ENCODE results near the gene TMC3. TPM values are rescaled to one million over a fixed set of nuclear protein-coding genes. Genes with fewer than 3 reads are reported as not detected.
"Not testable (repeated sequence)": the region's sequence is repeated elsewhere in the genome, so short reads cannot be mapped to it uniquely, and the experiment has no call there.

The TMC3 gene
- total and polyA plus RNA-seq, 3 experiments from 2014 or later, result not detected

DNA sequence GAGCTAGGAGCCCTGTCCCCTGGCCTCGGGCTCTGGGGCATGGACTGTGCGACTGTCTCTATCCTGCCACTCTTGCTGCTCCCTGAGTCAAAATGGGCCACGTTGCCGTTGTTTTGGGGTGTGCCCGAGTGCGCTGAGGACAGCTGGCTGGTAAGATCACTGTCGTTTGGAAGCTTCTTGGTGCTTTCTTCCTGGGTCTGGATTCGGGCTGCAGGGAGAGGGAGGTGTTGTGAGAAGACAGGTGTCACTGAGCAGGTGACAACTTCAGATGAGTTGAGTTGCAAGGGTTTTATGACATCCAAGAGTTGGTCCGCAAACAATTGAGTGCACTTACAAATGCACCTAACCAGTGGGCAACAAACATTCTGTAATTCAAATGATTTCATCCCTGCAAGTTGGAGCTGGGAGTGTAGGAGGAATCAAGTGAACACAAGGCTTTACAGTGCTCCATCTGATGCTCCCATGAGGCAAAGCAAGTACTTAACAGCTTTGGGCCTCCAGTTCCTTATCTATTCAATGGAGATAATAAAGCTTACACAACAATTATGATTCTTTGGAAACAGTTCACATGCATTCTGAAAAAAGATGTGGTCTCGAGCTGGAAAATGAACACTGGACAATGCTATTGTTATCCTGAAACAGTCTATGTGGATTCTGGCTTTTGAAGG, 39.1 kb downstream of the TMC3 start:
- H3K4me3 Mint-ChIP-seq, result no peak overlapping the region
- peaks cover 0 to 5% (median 5%) of the 10 kb centered on the region in 3 donors for H3K4me1 Mint-ChIP-seq
- peak overlapping the region in 1 of 8 donors; percentile 35 for H3K27ac Mint-ChIP-seq
- Histone ChIP-seq H3K4me3 (ENCODE audit: low read length) (no peak overlapping the region), H3K36me3 (ENCODE audit: insufficient read depth, low read length) (no peaks in the 10 kb centered on the region), H3K4me1 (ENCODE audit: insufficient read depth, low read length) (peaks cover 9% of the 10 kb centered on the region), H3K27me3 (ENCODE audit: insufficient read depth, low read length, poor library complexity, severe bottlenecking) (no peaks in the 10 kb centered on the region), H3K9me3 (ENCODE audit: low read length) (no peaks in the 10 kb centered on the region), H3K27ac (ENCODE audit: low read depth, low read length) (no peak overlapping the region)
- CTCF ChIA-PET, result interaction anchor here (0.9 to 5.3 kb wide), 8 partner anchors 8 to 179 kb away, joined by 3 to 46 read pairs (median 12); partner anchors contain the start of gene STARD5
- no peaks in the 10 kb centered on the region for H3K27me3 Mint-ChIP-seq
- H3K36me3 Mint-ChIP-seq, result no peaks in the 10 kb centered on the region
- POLR2A ChIA-PET, result no interaction called here
- H3K9me3 Mint-ChIP-seq, result no peaks in the 10 kb centered on the region
- no peak for DNase-seq

DNA sequence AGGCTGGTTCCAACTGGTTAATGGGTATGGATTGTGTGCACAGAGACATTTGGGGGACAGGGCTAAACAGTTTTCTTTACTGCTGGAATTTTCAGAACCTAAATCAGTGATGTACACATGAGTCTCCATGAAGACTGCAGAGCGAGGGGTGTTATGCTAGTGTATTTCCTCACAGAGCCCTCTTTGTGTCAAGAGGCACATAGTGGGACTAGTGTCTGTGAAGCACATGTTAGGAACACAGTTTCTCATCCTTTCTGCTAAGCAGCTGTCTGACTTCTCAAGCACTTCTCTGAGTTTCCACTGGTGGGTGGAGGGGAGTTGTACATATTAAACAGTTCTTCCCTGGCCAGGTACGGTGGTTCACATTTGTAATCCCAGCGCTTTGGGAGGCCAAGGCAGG, 40.6 kb downstream of the TMC3 start:
- CTCF ChIA-PET, result interaction anchor here (1.2 to 3.0 kb wide), 3 partner anchors 50 to 68 kb away, joined by 3 to 15 read pairs (median 7); no protein-coding TSS in a partner anchor
- peaks cover 9% of the 10 kb centered on the region for H3K4me1 ChIP-seq (ENCODE audit: insufficient read depth, low read length)
- no peak for DNase-seq
- POLR2A ChIA-PET, result no interaction called here
- no peak overlapping the region for H3K27ac ChIP-seq (ENCODE audit: low read depth, low read length)
- H3K4me3 ChIP-seq (ENCODE audit: low read length), result no peak overlapping the region
- no peak overlapping the region for H3K4me3 Mint-ChIP-seq
- peak overlapping the region in 1 of 8 donors; percentile 47 for H3K27ac Mint-ChIP-seq
- no peaks in the 10 kb centered on the region for H3K27me3 ChIP-seq (ENCODE audit: insufficient read depth, low read length, poor library complexity, severe bottlenecking)
- no peaks in the 10 kb centered on the region for H3K9me3 Mint-ChIP-seq
- peaks cover 0 to 5% (median 5%) of the 10 kb centered on the region in 3 donors for H3K4me1 Mint-ChIP-seq
- H3K36me3 Mint-ChIP-seq, result no peaks in the 10 kb centered on the region
- no peaks in the 10 kb centered on the region for H3K27me3 Mint-ChIP-seq
- H3K36me3 ChIP-seq (ENCODE audit: insufficient read depth, low read length), result no peaks in the 10 kb centered on the region
- no peaks in the 10 kb centered on the region for H3K9me3 ChIP-seq (ENCODE audit: low read length)

DNA sequence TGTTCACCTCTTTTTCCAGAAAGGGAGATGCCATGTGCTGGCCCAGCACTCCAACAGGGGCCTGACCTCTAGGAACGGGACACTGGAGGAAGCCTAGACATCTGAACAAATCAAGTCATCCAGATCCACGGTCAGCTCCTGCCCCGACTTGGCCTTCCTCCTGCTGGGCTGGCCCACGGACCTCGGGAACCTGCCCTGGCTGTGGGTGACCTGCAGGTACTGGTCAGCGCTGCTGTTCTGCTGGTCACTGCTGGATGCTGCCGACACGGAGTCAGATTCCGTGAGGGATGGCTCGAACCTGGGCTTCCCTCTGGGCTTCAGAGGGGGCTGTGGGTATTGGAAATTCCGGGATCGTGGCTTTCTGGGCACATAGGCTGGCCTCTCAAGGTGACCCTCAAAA, 41.7 kb downstream of the TMC3 start:
- H3K4me1 Mint-ChIP-seq, result peaks cover 0 to 5% (median 5%) of the 10 kb centered on the region in 3 donors
- H3K27ac ChIP-seq (ENCODE audit: low read depth, low read length), result no peak overlapping the region
- no peaks in the 10 kb centered on the region for H3K36me3 ChIP-seq (ENCODE audit: insufficient read depth, low read length)
- H3K9me3 Mint-ChIP-seq, result no peaks in the 10 kb centered on the region
- no peaks in the 10 kb centered on the region for H3K36me3 Mint-ChIP-seq
- no peak for DNase-seq
- H3K4me3 Mint-ChIP-seq, result no peak overlapping the region
- H3K4me3 ChIP-seq (ENCODE audit: low read length), result no peak overlapping the region
- no peak overlapping the region for H3K27ac Mint-ChIP-seq
- H3K27me3 ChIP-seq (ENCODE audit: insufficient read depth, low read length, poor library complexity, severe bottlenecking), result no peaks in the 10 kb centered on the region
- no peaks in the 10 kb centered on the region for H3K9me3 ChIP-seq (ENCODE audit: low read length)
- ChIA-PET POLR2A (no interaction called here), CTCF (interaction anchor here (1.2 to 3.0 kb wide), 3 partner anchors 23 to 57 kb away, joined by 3 to 15 read pairs (median 4); no protein-coding TSS in a partner anchor)
- no peaks in the 10 kb centered on the region for H3K27me3 Mint-ChIP-seq
- H3K4me1 ChIP-seq (ENCODE audit: insufficient read depth, low read length), result peaks cover 9% of the 10 kb centered on the region

DNA sequence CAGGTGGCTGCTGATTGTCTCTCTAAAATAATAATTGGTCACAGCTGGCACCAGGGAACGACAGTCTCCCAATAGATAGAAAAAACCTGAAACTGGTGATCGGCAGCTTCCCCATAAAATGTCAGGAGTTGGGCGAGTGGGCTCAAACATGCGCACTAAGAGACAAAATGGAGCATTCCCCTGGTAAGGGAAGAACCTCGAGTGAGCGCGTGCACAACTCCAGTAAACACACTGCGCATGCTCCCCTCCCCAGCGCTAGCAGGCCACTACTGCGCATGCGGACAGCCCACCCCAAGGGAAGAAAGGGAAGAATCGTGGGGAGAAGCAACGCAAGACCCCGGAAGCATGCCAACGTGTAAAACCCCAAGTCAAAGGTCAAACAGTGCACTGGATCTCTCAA, 42.4 kb downstream of the TMC3 start:
- no peaks in the 10 kb centered on the region for H3K27me3 ChIP-seq (ENCODE audit: insufficient read depth, low read length, poor library complexity, severe bottlenecking)
- no peak overlapping the region for H3K4me3 ChIP-seq (ENCODE audit: low read length)
- peaks cover 9% of the 10 kb centered on the region for H3K4me1 ChIP-seq (ENCODE audit: insufficient read depth, low read length)
- CTCF ChIA-PET, result interaction anchor here (1.2 to 3.0 kb wide), 2 partner anchors 23 to 57 kb away, joined by 4 to 15 read pairs; no protein-coding TSS in a partner anchor
- H3K4me1 Mint-ChIP-seq, result peaks cover 0 to 3% (median 3%) of the 10 kb centered on the region in 3 donors
- no peaks in the 10 kb centered on the region for H3K36me3 ChIP-seq (ENCODE audit: insufficient read depth, low read length)
- H3K9me3 Mint-ChIP-seq, result no peaks in the 10 kb centered on the region
- no peak overlapping the region for H3K27ac ChIP-seq (ENCODE audit: low read depth, low read length)
- POLR2A ChIA-PET, result no interaction called here
- no peaks in the 10 kb centered on the region for H3K27me3 Mint-ChIP-seq
- H3K4me3 Mint-ChIP-seq, result no peak overlapping the region
- no peaks in the 10 kb centered on the region for H3K9me3 ChIP-seq (ENCODE audit: low read length)
- no peaks in the 10 kb centered on the region for H3K36me3 Mint-ChIP-seq
- no peak for DNase-seq
- H3K27ac Mint-ChIP-seq, result peak overlapping the region in 2 of 8 donors; percentile 37 to 75

DNA sequence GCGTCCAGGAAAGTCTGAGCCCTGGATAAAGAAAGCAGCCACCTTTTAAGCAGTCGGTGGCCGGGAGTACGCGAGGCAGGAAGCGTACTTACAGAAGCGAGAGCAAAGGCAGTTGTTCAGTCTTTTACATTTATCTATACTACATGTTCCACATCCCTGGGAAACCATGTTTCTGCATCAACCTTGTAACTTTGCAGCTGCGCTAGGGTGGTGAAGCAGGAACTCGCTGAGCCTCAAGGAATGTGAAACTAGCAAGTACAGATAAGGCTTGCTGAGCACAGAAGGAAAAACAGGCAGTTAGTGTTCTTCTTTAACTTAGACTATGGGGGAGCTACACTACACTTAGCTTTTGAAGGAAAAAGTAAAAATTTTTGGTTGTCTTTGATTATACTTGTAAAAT, 42.9 kb downstream of the TMC3 start:
- H3K9me3 Mint-ChIP-seq; POLR2A ChIA-PET; H3K4me3 Mint-ChIP-seq; H3K36me3 ChIP-seq (ENCODE audit: insufficient read depth, low read length); H3K27me3 ChIP-seq (ENCODE audit: insufficient read depth, low read length, poor library complexity, severe bottlenecking); H3K27me3 Mint-ChIP-seq; H3K9me3 ChIP-seq (ENCODE audit: low read length); H3K4me3 ChIP-seq (ENCODE audit: low read length); H3K4me1 ChIP-seq (ENCODE audit: insufficient read depth, low read length); H3K27ac ChIP-seq (ENCODE audit: low read depth, low read length); H3K4me1 Mint-ChIP-seq; DNase-seq; H3K36me3 Mint-ChIP-seq; H3K27ac Mint-ChIP-seq: not testable (repeated sequence)
- CTCF ChIA-PET, result interaction anchor here (3.0 kb wide), 1 partner anchor 56 kb away, joined by 15 read pairs; no protein-coding TSS in a partner anchor

DNA sequence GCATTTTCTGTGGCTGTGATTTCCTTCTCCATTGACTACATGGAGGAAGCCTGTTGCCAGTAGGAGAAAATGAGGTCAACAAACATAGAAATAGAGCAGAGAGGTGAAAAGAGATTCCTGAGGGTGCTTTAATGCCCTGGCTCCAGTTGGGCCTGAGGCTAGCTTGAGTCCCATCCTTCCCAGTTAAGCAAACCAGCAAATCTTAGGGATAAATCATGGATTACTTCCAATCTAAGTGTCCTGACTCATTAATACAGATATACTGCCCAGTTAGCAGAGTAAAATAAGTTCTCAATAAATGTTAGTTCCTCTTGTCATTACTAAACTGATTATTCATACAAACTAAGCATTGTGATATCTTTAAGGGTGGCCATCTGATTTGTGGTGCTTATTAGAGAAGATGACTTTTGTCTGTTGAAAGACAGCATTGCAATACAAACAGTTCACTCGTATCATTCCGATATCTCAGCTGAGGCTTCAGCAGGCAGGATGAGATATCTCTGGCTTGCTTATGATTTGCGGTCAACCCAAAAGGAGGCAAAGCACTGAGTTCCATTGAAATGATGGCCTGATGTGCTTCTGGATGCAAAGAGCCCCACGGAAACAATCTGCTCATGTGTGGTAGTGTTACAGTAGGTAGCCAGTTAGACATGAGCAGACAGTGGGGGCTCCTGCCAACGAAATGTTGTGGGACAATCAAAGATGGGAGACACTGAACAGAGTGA, 43.5 kb downstream of the TMC3 start:
- Histone ChIP-seq H3K27ac (ENCODE audit: low read depth, low read length) (no peak overlapping the region), H3K4me1 (ENCODE audit: insufficient read depth, low read length) (peaks cover 9% of the 10 kb centered on the region), H3K36me3 (ENCODE audit: insufficient read depth, low read length) (no peaks in the 10 kb centered on the region), H3K4me3 (ENCODE audit: low read length) (no peak overlapping the region), H3K9me3 (ENCODE audit: low read length) (no peaks in the 10 kb centered on the region), H3K27me3 (ENCODE audit: insufficient read depth, low read length, poor library complexity, severe bottlenecking) (no peaks in the 10 kb centered on the region)
- Mint-ChIP-seq H3K27ac (peak overlapping the region in 1 of 8 donors; percentile 47), H3K36me3 (no peaks in the 10 kb centered on the region), H3K9me3 (no peaks in the 10 kb centered on the region), H3K27me3 (no peaks in the 10 kb centered on the region), H3K4me3 (no peak overlapping the region), H3K4me1 (no peaks in the 10 kb centered on the region)
- DNase-seq, result no peak
- CTCF ChIA-PET, result interaction anchor here (3.0 to 4.5 kb wide), 2 partner anchors 55 kb away, joined by 15 to 17 read pairs; no protein-coding TSS in a partner anchor
- POLR2A ChIA-PET, result no interaction called here

DNA sequence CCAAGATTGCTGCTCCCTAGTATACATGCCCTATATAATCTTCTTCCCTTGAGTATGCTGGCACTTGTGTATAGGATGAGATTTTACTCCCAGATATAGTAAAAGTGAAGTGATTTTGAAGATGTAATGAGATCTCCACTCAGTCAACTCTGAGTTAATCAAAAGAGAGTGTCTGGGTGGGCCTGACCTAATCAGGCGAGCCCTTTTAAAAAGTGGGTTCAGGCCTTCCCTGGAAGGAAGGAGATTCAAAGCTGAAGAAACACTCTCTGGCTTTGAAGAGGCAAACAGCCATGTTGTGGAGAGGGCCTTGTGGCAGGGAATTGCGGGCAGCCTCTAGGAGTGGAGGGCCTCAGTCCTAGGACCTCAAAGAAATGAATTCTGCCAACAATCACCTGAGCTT, 44.6 kb downstream of the TMC3 start:
- Histone ChIP-seq H3K4me1 (ENCODE audit: insufficient read depth, low read length) (peaks cover 18% of the 10 kb centered on the region), H3K27me3 (ENCODE audit: insufficient read depth, low read length, poor library complexity, severe bottlenecking) (no peaks in the 10 kb centered on the region), H3K9me3 (ENCODE audit: low read length) (no peaks in the 10 kb centered on the region), H3K27ac (ENCODE audit: low read depth, low read length) (no peak overlapping the region), H3K4me3 (ENCODE audit: low read length) (no peak overlapping the region), H3K36me3 (ENCODE audit: insufficient read depth, low read length) (no peaks in the 10 kb centered on the region)
- H3K4me3 Mint-ChIP-seq, result no peak overlapping the region
- ChIA-PET POLR2A (no interaction called here), CTCF (interaction anchor here (4.5 kb wide), 1 partner anchor 54 kb away, joined by 17 read pairs; no protein-coding TSS in a partner anchor)
- no peaks in the 10 kb centered on the region for H3K9me3 Mint-ChIP-seq
- no peak for DNase-seq
- peaks cover 6 to 8% (median 7%) of the 10 kb centered on the region in 3 donors for H3K4me1 Mint-ChIP-seq
- peaks cover 0 to 1% (median 0%) of the 10 kb centered on the region in 3 donors for H3K36me3 Mint-ChIP-seq
- H3K27me3 Mint-ChIP-seq, result no peaks in the 10 kb centered on the region
- H3K27ac Mint-ChIP-seq, result peak overlapping the region in 1 of 8 donors; percentile 32

DNA sequence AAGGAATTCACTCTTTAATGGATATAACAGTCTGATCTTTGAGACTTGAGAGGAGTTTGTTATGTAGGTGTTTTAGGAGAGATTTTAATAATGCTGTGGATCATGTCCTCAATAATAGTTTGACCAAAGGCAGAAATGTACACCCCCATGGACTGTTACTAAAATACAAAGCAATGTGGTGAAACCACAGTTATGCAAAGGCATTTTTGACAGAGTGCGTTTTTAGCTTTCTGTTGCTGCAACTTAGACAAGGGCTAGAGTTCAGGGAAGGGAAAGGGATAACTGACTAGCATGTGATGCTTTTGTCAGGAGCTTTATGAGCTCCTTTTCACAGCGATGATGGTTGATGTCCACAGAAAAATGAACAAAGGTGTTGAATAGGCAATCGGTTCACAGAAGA, 46.5 kb downstream of the TMC3 start:
- Histone ChIP-seq H3K36me3 (ENCODE audit: insufficient read depth, low read length) (no peaks in the 10 kb centered on the region), H3K9me3 (ENCODE audit: low read length) (no peaks in the 10 kb centered on the region), H3K27ac (ENCODE audit: low read depth, low read length) (no peak overlapping the region), H3K27me3 (ENCODE audit: insufficient read depth, low read length, poor library complexity, severe bottlenecking) (no peaks in the 10 kb centered on the region), H3K4me3 (ENCODE audit: low read length) (no peak overlapping the region), H3K4me1 (ENCODE audit: insufficient read depth, low read length) (peaks cover 26% of the 10 kb centered on the region)
- H3K4me1 Mint-ChIP-seq, result peaks cover 19 to 26% (median 20%) of the 10 kb centered on the region in 3 donors
- ChIA-PET POLR2A (interaction anchor here (0.6 kb wide), 1 partner anchor 175 kb away, joined by 3 read pairs; no protein-coding TSS in a partner anchor), CTCF (interaction anchor here (1.9 to 4.5 kb wide), 3 partner anchors 8 to 60 kb away, joined by 13 to 17 read pairs (median 13); no protein-coding TSS in a partner anchor)
- no peaks in the 10 kb centered on the region for H3K9me3 Mint-ChIP-seq
- DNase-seq, result no peak
- peaks cover 0 to 9% (median 0%) of the 10 kb centered on the region in 3 donors for H3K36me3 Mint-ChIP-seq
- no peak overlapping the region for H3K27ac Mint-ChIP-seq
- no peaks in the 10 kb centered on the region for H3K27me3 Mint-ChIP-seq
- H3K4me3 Mint-ChIP-seq, result no peak overlapping the region
